Measurements from ENCODE around the gene KCNQ1.

Gene KCNQ1

GRCh38 chr11:2748061-2748813 is 303.4 kb downstream of the KCNQ1 start:
- no peak for TF ChIP-seq GATA2 (IDR thresholded peaks at IDR 0.05; ENCODE audit: low read depth, low read length)

GRCh38 chr11:2748814-2749554 is 304.2 kb downstream of the KCNQ1 start:
- no peak for TF ChIP-seq GATA3 (IDR thresholded peaks at IDR 0.05; ENCODE audit: low read depth, low read length)
- TF ChIP-seq GATA2 (IDR thresholded peaks at IDR 0.05; ENCODE audit: low read depth, low read length), result no peak

DNA sequence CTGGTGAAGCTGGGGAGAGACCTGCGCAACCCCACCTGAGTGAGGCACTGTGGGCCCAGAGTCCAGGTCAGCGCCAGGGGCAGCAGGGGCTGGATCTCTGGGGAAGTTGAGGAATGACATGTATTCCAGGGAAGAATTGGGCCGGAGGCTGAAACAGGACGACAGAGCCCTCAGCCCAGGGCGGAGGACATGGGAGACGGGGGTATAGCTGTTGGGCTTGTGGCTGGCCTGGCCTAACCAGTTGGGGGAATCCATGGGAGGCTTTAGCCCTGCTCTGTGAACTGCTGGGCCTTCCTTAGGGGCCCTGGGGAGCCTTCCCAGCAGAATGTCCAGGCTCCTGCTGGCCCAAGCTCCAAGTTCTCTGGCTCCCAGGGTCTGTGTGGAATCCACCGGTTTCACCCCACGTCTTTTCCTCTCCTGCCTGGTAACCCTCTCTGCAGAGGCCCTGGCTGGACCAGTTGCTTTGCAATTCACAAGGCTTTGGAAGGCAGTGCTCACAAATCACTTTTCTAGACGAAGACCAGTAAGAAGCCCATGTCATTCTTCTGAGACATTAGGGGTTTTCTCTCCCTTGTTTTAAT is 305.4 kb downstream of the KCNQ1 start:
- no peak for TF ChIP-seq GATA2 (IDR thresholded peaks at IDR 0.05; ENCODE audit: low read depth, low read length)
- TF ChIP-seq GATA3 (IDR thresholded peaks at IDR 0.05; ENCODE audit: low read depth, low read length), result no peak

DNA sequence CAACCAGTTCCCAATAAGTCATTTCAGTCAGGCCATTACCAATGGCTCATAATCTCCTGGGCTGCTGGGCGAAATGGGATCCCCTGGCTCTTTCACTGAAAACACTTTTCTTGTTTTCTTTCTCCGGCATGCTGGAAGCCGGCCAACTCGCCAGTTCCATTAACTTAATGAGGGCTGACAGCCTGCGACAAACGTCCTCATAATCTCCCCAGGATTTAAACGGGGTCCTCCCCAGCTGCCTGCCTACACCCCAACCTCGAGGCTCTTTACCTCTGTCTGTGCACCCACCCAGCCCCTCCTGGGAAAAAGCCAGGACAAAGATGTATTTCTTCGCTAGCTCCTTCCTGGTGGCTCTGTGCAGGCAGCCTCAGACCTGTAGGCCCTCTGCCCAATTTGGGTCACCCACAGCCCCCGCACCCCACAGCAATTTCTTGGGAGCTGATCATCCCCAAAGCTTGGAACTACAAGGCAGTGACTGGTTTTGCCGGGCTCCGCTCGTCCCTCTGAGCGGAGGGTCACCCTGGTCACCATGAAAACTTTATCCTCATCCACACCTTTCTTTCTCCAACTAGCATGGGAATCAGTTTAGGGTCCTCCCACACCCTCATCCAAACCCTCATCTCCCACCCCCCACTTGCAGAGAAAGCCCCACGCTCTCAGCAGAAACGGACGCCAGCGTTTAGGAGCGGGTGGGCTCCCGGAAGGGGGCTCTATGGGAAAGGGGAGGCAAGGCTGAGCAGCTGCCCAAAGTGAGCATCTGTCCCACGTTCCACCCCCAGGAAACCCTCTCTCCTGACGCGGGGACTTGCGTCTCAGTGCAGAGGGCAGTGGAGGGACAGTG is 306.1 kb downstream of the KCNQ1 start:
- TF ChIP-seq GATA2 (IDR thresholded peaks at IDR 0.05; ENCODE audit: low read depth, low read length) (no peak), GATA3 (IDR thresholded peaks at IDR 0.05; ENCODE audit: low read depth, low read length) (no peak)

GRCh38 chr11:2751523-2752203 is 306.9 kb downstream of the KCNQ1 start:
- TF ChIP-seq GATA2 (IDR thresholded peaks at IDR 0.05; ENCODE audit: low read depth, low read length) (no peak), GATA3 (IDR thresholded peaks at IDR 0.05; ENCODE audit: low read depth, low read length) (no peak)

- TF ChIP-seq GATA2 (IDR thresholded peaks at IDR 0.05; ENCODE audit: low read depth, low read length), result no peak
- TF ChIP-seq GATA3 (IDR thresholded peaks at IDR 0.05; ENCODE audit: low read depth, low read length), result no peak
Measured at GRCh38 chr11:2752204-2752770, 307.5 kb downstream of the KCNQ1 start.

DNA sequence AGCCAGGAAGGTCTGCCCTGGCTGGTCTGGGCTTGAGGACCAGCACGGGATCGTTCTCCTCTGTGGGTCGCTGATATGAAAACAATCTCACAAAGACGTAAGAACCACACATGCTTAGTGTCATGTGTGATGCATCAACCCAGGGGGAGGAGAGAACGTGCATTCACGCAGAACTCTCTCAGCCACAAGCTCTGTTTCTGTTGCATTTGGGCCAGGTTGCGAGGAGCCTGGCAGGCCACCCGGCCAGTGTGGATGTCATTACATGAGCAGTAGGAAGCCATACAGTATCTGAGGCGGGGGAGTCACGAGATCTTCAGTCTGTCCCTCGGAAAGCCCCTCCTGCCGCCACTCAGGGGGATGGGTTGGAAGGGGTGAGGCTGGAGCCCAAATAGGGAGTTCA is 308.1 kb downstream of the KCNQ1 start:
- no peak for TF ChIP-seq GATA3 (IDR thresholded peaks at IDR 0.05; ENCODE audit: low read depth, low read length)

- TF ChIP-seq GATA3 (IDR thresholded peaks at IDR 0.05; ENCODE audit: low read depth, low read length), result no peak
- TF ChIP-seq GATA2 (IDR thresholded peaks at IDR 0.05; ENCODE audit: low read depth, low read length), result no peak
Measured at GRCh38 chr11:2754008-2754407, 309.2 kb downstream of the KCNQ1 start.

GRCh38 chr11:2755071-2755470 is 310.3 kb downstream of the KCNQ1 start:
- no peak for TF ChIP-seq GATA2 (IDR thresholded peaks at IDR 0.05; ENCODE audit: low read depth, low read length)
- TF ChIP-seq GATA3 (IDR thresholded peaks at IDR 0.05; ENCODE audit: low read depth, low read length), result no peak

DNA sequence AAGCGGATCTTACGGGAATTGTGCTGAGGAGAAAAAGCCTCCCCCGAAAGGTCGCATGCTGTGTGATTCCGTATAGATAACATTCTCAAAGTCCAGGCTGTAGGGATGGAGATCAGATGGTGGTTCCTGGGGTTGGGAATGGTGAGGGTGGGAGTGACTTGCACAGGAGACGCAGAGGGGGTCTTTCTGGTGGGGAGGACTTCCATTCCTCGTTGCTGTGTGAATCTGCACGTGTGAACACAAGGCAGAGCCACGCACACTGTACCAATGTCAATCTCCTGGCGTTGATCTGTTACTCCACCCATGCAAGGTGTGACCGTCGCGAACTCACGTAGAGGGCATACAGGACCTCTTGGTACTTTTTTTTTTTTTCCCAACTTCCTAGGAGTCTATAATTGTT is 313.9 kb downstream of the KCNQ1 start:
- TF ChIP-seq GATA3 (IDR thresholded peaks at IDR 0.05; ENCODE audit: low read depth, low read length) (no peak), GATA2 (IDR thresholded peaks at IDR 0.05; ENCODE audit: low read depth, low read length) (no peak)

- no peak for TF ChIP-seq GATA2 (IDR thresholded peaks at IDR 0.05; ENCODE audit: low read depth, low read length)
- TF ChIP-seq GATA3 (IDR thresholded peaks at IDR 0.05; ENCODE audit: low read depth, low read length), result no peak
Measured at GRCh38 chr11:2759228-2760195, 314.7 kb downstream of the KCNQ1 start.

- TF ChIP-seq GATA3 (IDR thresholded peaks at IDR 0.05; ENCODE audit: low read depth, low read length) (no peak), GATA2 (IDR thresholded peaks at IDR 0.05; ENCODE audit: low read depth, low read length) (no peak)
Measured at GRCh38 chr11:2760196-2760871, 315.5 kb downstream of the KCNQ1 start.
